ENCODE results near the gene CYP46A1.

CYP46A1 gene

DNA sequence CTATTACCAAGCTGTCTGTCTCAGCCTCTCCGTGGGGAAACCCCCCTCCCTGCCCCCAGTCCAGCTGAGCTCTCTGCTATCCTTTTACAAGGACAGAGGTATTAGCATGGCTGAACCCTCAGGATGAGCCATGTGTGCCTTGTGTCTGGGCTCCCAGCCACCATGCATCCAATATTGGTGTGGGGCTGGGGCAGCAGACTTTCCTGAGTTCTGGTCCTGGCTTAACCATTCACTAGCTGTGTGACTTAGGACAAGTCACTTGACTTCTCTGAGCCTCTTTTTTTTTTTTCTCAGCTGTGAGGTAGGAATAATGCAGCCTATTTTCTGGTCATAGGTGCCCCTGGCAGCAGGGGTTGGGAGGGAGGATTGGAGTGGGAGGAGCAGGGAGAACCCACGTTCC is 17.1 kb upstream of the CYP46A1 start:
- H3K4me1 ChIP-seq (ENCODE audit: insufficient read depth, poor library complexity, severe bottlenecking), result no peaks in the 10 kb centered on the region
- no peaks in the 10 kb centered on the region for H3K9me3 ChIP-seq (ENCODE audit: severe bottlenecking)
- no peak for ATAC-seq (ENCODE audit: low read depth)
- no peak for DNase-seq (ENCODE audit: low spot score)
- H3K27me3 ChIP-seq (ENCODE audit: insufficient read depth, poor library complexity, severe bottlenecking), result no peaks in the 10 kb centered on the region
- H3K27ac ChIP-seq (ENCODE audit: poor library complexity, severe bottlenecking), result no peak overlapping the region
- TF ChIP-seq CTCF (IDR thresholded peaks at IDR 0.05; ENCODE audit: poor library complexity, severe bottlenecking), result no peak
- no peaks in the 10 kb centered on the region for H3K36me3 ChIP-seq (ENCODE audit: low read depth)
- no peak overlapping the region for H3K4me3 ChIP-seq (ENCODE audit: severe bottlenecking)

- Histone ChIP-seq H3K4me1 (ENCODE audit: insufficient read depth, poor library complexity, severe bottlenecking) (no peaks in the 10 kb centered on the region), H3K36me3 (ENCODE audit: low read depth) (no peaks in the 10 kb centered on the region), H3K27me3 (ENCODE audit: insufficient read depth, poor library complexity, severe bottlenecking) (no peaks in the 10 kb centered on the region), H3K27ac (ENCODE audit: poor library complexity, severe bottlenecking) (no peak overlapping the region), H3K9me3 (ENCODE audit: severe bottlenecking) (no peaks in the 10 kb centered on the region), H3K4me3 (ENCODE audit: severe bottlenecking) (no peak overlapping the region)
- no peak; the same call in 2 of the 3 replicates for ATAC-seq (ENCODE audit: low read depth)
- no peak for DNase-seq (ENCODE audit: low spot score)
- TF ChIP-seq CTCF (IDR thresholded peaks at IDR 0.05; ENCODE audit: poor library complexity, severe bottlenecking), result no peak
Measured at GRCh38 chr14:99667821-99668220, 16.3 kb upstream of the CYP46A1 start.

GRCh38 chr14:99668307-99669295 is 15.5 kb upstream of the CYP46A1 start:
- no peak overlapping the region for H3K4me3 ChIP-seq (ENCODE audit: severe bottlenecking)
- ATAC-seq (ENCODE audit: low read depth) (peak; percentile 23; the same call in 1 of the 3 replicates), DNase-seq (ENCODE audit: low spot score) (no peak)
- no peaks in the 10 kb centered on the region for H3K27me3 ChIP-seq (ENCODE audit: insufficient read depth, poor library complexity, severe bottlenecking)
- no peak for TF ChIP-seq CTCF (IDR thresholded peaks at IDR 0.05; ENCODE audit: poor library complexity, severe bottlenecking)
- H3K4me1 ChIP-seq (ENCODE audit: insufficient read depth, poor library complexity, severe bottlenecking), result no peaks in the 10 kb centered on the region
- H3K27ac ChIP-seq (ENCODE audit: poor library complexity, severe bottlenecking), result no peak overlapping the region
- no peaks in the 10 kb centered on the region for H3K36me3 ChIP-seq (ENCODE audit: low read depth)
- no peaks in the 10 kb centered on the region for H3K9me3 ChIP-seq (ENCODE audit: severe bottlenecking)

DNA sequence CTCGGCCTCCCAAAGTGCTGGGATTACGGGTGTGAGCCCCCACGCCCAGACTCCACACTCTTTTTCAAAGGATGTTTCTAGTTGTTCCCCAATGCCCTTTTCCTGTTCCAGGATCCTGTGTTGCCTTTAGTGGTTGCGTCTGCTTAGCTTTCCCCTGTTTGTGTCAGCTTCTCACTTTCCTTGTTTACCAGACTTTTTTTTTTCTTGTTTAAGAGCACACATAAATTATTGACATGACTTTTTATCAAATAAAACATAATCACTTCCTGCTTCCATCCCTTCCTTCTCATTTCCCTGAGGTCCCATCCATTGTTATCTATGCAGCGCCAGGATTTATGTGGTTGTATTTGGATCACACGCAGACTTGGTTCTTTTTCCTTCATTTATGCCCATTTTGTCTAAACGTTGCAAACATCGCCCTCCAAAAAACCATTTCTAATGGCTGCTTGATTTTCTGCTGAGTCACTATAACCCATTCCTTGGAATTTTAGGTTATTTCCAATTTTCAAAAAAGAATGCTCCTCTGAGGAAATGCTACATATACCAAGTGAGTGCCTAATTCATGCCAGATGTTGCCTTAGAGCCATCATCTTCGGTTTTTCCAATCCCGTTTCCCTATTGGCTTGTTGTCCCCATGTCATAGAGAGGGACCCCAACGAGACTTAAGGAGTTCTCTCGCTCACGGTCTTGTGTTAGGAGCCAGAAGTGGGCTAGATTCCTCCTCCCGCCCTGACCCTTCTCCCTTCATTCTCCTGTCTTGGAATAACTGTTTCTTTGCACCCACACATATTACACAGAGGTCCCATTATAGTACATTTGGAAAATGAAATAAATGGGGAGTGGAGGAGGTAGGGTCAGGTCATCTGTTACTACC is 13.5 kb upstream of the CYP46A1 start:
- Histone ChIP-seq H3K9me3 (ENCODE audit: severe bottlenecking) (no peaks in the 10 kb centered on the region), H3K4me3 (ENCODE audit: severe bottlenecking) (no peak overlapping the region), H3K36me3 (ENCODE audit: low read depth) (no peaks in the 10 kb centered on the region), H3K27me3 (ENCODE audit: insufficient read depth, poor library complexity, severe bottlenecking) (peaks cover 13% of the 10 kb centered on the region), H3K4me1 (ENCODE audit: insufficient read depth, poor library complexity, severe bottlenecking) (no peaks in the 10 kb centered on the region), H3K27ac (ENCODE audit: poor library complexity, severe bottlenecking) (no peak overlapping the region)
- ATAC-seq (ENCODE audit: low read depth) (no peak), DNase-seq (ENCODE audit: low spot score) (peak; percentile 12)
- TF ChIP-seq CTCF (IDR thresholded peaks at IDR 0.05; ENCODE audit: poor library complexity, severe bottlenecking), result no peak
